GM12873 (cell line): ENCODE measurements around the gene TMEM244.

Experiments
- CTCF ChIP-seq: IDR thresholded peaks from 2 replicates; pipeline ENCODE4 v1.5.1; 2012; ENCODE audit warnings: low read depth, mild to moderate bottlenecking, moderate library complexity, low read length, control low read depth; ENCODE audit not compliant: insufficient read depth; ENCODE audit errors: missing control alignments

TMEM244 gene

GRCh38 chr6:129812145-129812777 lies 48.9 kb downstream of the TMEM244 start:
- no peak for TF ChIP-seq CTCF

GRCh38 chr6:129801909-129802308 lies 59.2 kb downstream of the TMEM244 start:
- TF ChIP-seq CTCF = no peak

GRCh38 chr6:129795261-129795660 lies 65.9 kb downstream of the TMEM244 start:
- no peak for TF ChIP-seq CTCF

GRCh38 chr6:129793447-129793846 lies 67.7 kb downstream of the TMEM244 start:
- no peak for TF ChIP-seq CTCF

GRCh38 chr6:129792049-129792448 lies 69.1 kb downstream of the TMEM244 start:
- TF ChIP-seq CTCF = no peak

- no peak for TF ChIP-seq CTCF
Observed at GRCh38 chr6:129790785-129791184, 70.3 kb downstream of the TMEM244 start.

- TF ChIP-seq CTCF = no peak
Observed at GRCh38 chr6:129789974-129790373, 71.1 kb downstream of the TMEM244 start.
